GM23248 (cell line): ENCODE data around the gene KDM6B. TPM values are rescaled to one million over a fixed set of nuclear protein-coding genes. Genes with fewer than 3 reads are reported as not detected.

Source experiments
- DNase-seq: peaks from one replicate; pipeline ENCODE4 v3.0.0-alpha.2; 2015
- H2AFZ ChIP-seq: fragments of 200-600 bp; sonication (generic); 2 replicates; pipeline ENCODE4 v1.6.1; 2016; ENCODE audit warnings: antibody characterized with exemption
- H3F3A ChIP-seq: fragments of 200-600 bp; sonication (generic); 2 replicates; pipeline ENCODE4 v1.6.1; 2016; ENCODE audit warnings: mild to moderate bottlenecking, antibody characterized with exemption, mixed run types; ENCODE audit not compliant: insufficient read depth
- H3K27ac ChIP-seq: fragments of 200-600 bp; sonication (generic); 2 replicates; pipeline ENCODE4 v1.5.1; 2016; ENCODE audit warnings: mild to moderate bottlenecking
- H3K27me3 ChIP-seq: fragments of 200-600 bp; sonication (generic); replicated peaks from 2 replicates; pipeline ENCODE4 v1.6.1; 2016; ENCODE audit warnings: mild to moderate bottlenecking; ENCODE audit not compliant: insufficient read depth
- H3K36me3 ChIP-seq: fragments of 200-600 bp; sonication (generic); 2 replicates; pipeline ENCODE4 v1.6.1; 2016; ENCODE audit warnings: low read depth, mild to moderate bottlenecking
- H3K4me1 ChIP-seq: fragments of 200-600 bp; sonication (generic); 2 replicates; pipeline ENCODE4 v1.6.1; 2016; ENCODE audit warnings: mild to moderate bottlenecking; ENCODE audit not compliant: insufficient read depth
- H3K4me2 ChIP-seq: fragments of 200-600 bp; sonication (generic); one replicate; pipeline ENCODE4 v1.6.1; 2016; ENCODE audit warnings: mild to moderate bottlenecking; ENCODE audit not compliant: unreplicated experiment
- H3K4me3 ChIP-seq: fragments of 200-600 bp; sonication (generic); 2 replicates; pipeline ENCODE4 v1.5.1; 2016; ENCODE audit warnings: mild to moderate bottlenecking
- H3K79me2 ChIP-seq: fragments of 200-600 bp; sonication (generic); 2 replicates; pipeline ENCODE4 v1.6.1; 2016; ENCODE audit warnings: mild to moderate bottlenecking; ENCODE audit not compliant: insufficient read depth
- H3K9ac ChIP-seq: fragments of 200-600 bp; sonication (generic); 2 replicates; pipeline ENCODE4 v1.6.1; 2016; ENCODE audit warnings: mild to moderate bottlenecking
- H3K9me2 ChIP-seq: fragments of 200-600 bp; sonication (generic); 2 replicates; pipeline ENCODE4 v1.6.1; 2016; ENCODE audit warnings: mixed run types, mild to moderate bottlenecking, moderate library complexity; ENCODE audit not compliant: insufficient read depth
- H3K9me3 ChIP-seq: fragments of 200-600 bp; sonication (generic); one replicate; pipeline ENCODE4 v1.6.1; 2017; ENCODE audit warnings: low read depth
- H4K20me1 ChIP-seq: fragments of 200-600 bp; sonication (generic); 2 replicates; pipeline ENCODE4 v1.6.0; 2016; ENCODE audit not compliant: insufficient read depth
- EZH2 ChIP-seq: fragments of 200-600 bp; sonication (generic); IDR thresholded peaks from 2 replicates; pipeline ENCODE4 v1.6.1; 2018; ENCODE audit warnings: antibody characterized with exemption, mild to moderate bottlenecking; ENCODE audit not compliant: insufficient read depth, poor library complexity, severe bottlenecking
- EZH2phosphoT487 ChIP-seq: fragments of 200-600 bp; sonication (generic); IDR thresholded peaks from 2 replicates; pipeline ENCODE4 v1.6.1; 2018; ENCODE audit warnings: antibody characterized with exemption, moderate library complexity, mild to moderate bottlenecking, low read depth; ENCODE audit not compliant: insufficient read depth
- WGBS, 2 experiments: methylation state at CpG; one replicate each; pipeline ENCODE4 v1.1.6; 2015 to 2017; ENCODE audit warnings: low lambda C conversion rate in 2 of 2, low coverage in 1 of 2; ENCODE audit errors: missing lambda C conversion rate in 2 of 2; 5-methylcytosine and 5-hydroxymethylcytosine counted together
- in situ Hi-C: fragments of 300-500 bp; cut with MboI; formaldehyde crosslinking; loops from 2 replicates; pipeline ENCODE4 v1.15.0; 2020
- polyA plus RNA-seq: library from polyadenylated mRNA; unstranded; fragments of >200 nt; fragmentation: Nextera tagmentation; extraction: Ambion mirVana; gene quantifications from 2 replicates; pipeline ENCODE4 v1.2.1, GENCODE V29; 2016
- total RNA-seq: library from RNA; depleted of rRNA; stranded (reverse); fragments of >200 nt; shearing (Covaris generic); gene quantifications from 2 replicates; pipeline ENCODE4 v1.2.3, GENCODE V29; 2014

The KDM6B gene
- total and polyA plus RNA-seq, 2 experiments from 2014 or later = 1.3 to 2.3 TPM

DNA sequence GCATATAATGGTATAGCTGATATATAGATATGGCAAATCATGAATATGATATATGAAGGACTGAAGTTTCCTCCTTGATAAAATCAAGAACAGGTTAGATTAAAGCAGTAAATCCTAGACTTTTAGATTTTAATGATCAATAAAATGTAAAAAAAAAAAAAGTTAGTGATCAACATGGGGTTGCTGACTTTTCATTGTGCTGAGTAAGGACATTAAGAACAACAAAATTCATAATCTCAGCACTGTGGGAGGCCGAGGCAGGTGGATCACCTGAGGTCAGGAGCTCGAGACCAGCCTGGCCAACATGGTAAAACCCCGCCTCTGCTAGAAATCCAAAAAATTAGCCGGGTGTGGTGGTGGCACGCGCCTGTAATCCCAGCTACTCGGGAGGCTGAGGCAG lies 44.2 kb downstream of the KDM6B start:
- Histone ChIP-seq H3K4me2 (no peak overlapping the region), H3K27me3 (no peaks in the 10 kb centered on the region), H3K9ac (no peak overlapping the region), H3K9me2 (no peaks in the 10 kb centered on the region), H3K79me2 (no peaks in the 10 kb centered on the region), H3K4me3 (no peak overlapping the region), H4K20me1 (no peaks in the 10 kb centered on the region), H3K4me1 (no peaks in the 10 kb centered on the region), H3F3A (peaks cover under 1% of the 10 kb centered on the region; the same call in 1 of the 2 replicates), H3K9me3 (no peaks in the 10 kb centered on the region), H2AFZ (no peak overlapping the region), H3K36me3 (0 out of 2 replicates have a peak, but pooled peaks cover 11% of the 10 kb centered on the region), H3K27ac (no peak overlapping the region)
- no peak for DNase-seq
- WGBS, 2 experiments = 95% methylated on average over 7 of the region's 7 CpGs
- TF ChIP-seq EZH2 (no peak), EZH2phosphoT487 (no peak)
- in situ Hi-C loops = no loop called here

DNA sequence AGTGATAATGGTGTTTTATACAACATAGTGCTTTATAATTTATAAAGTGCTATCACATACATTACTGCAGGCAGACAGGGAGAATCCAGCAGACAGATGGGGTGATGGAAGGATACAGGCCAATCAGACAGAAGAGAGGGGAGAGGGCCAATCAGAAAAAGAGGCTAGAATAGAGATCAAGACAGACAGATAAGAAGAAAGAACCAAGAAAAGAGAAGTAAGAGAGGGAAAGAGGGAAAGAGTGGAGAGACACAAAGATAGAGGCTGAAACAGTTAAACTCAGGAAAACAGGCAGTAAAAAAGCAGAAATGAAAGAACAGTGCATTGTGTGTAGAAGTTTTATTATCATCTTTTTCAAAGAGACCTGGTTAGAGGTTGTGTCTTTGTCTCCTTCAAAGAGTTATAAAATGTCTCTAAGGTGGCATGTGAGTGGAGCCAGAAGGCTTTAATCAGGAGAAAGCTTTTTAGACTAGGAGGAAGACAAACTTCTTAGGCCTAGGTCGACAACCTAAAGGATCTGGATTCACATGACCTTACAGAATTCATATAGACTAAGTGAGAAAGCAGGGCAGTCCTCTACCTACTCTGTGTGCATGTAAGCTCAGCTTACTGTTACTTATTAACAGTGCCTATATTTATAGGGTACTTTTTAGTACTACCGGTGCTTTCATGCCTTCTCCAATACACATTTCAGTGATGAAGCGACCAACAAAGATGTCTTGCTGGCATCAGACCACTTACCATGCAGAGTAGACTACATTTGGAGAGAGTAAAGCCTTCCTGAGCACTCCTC lies 46.3 kb downstream of the KDM6B start:
- Histone ChIP-seq H3K36me3 (0 out of 2 replicates have a peak, but pooled peaks cover 11% of the 10 kb centered on the region), H3K9me2 (no peaks in the 10 kb centered on the region), H2AFZ (no peak overlapping the region), H3K4me1 (peaks cover 6% of the 10 kb centered on the region; the same call in 1 of the 2 replicates), H3K9me3 (no peaks in the 10 kb centered on the region), H3K79me2 (no peaks in the 10 kb centered on the region), H3F3A (peaks cover 6% of the 10 kb centered on the region; the same call in 1 of the 2 replicates), H3K27me3 (no peaks in the 10 kb centered on the region), H3K9ac (no peak overlapping the region; the same call in 1 of the 2 replicates), H4K20me1 (no peaks in the 10 kb centered on the region), H3K4me3 (no peak overlapping the region), H3K27ac (no peak overlapping the region), H3K4me2 (no peak overlapping the region)
- DNase-seq = no peak
- in situ Hi-C loops = no loop called here
- TF ChIP-seq EZH2phosphoT487 (no peak), EZH2 (no peak)
- 54 to 56% methylated on average over 3 of the region's 3 CpGs for WGBS, 2 experiments

DNA sequence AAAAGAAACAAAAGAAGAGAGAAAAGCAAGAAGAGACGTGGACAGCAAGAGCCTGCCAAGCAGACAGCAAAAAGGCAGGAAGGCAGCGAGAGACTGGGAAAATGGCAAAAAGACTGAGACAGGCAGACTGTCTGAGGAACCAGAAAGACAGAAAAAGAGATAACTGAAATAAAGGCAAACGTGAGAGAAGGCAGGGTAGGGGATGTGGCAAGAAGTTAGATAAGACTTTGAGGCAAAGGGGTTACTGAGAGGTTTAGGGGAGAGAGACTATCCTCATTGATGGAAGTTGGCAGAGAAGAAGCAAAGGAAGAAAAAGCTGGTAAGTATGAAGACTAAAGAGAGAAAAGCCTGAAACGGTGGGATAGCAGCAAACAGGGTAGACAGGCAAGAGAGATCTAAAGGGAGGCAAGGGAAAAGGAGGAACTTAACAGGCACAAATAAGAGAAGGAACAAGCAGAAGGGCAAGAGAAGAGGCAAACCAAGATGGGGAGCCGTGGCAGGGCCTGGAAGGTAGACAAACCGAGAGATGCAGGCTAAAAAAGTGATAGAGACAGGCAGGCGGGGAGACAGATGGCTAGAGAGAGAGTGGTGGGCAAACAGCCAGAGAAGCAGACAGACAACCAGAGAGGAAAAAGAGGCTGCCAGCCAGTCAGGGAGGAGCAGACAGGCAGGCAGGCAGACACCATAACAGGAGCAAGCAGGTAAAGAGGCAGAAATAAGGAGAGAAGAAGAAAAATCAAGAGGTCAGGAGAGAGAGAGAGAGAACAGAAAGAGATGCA lies 47.4 kb downstream of the KDM6B start:
- H3K4me2 ChIP-seq = no peak overlapping the region

DNA sequence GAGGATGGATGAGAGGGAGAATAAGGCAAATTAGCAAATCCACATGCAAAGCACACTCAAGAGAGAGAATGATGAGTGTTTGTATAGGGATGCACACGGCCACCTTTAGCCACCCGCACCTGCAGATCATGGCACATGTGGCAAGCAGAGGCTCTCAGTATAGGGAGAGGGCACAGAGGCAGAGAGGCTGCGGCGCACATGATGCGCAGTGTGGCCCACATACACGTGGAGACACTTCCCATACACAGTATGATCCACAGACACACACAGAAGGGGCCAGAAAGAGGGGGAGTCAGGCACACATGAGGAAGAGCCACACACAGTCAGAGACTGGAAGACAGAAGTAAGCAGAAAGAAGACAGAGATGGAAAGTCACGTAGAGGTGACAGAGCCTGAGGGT lies 48.1 kb downstream of the KDM6B start:
- no peak overlapping the region for H3K27ac ChIP-seq
- 96 to 97% methylated on average over 7 of the region's 7 CpGs for WGBS, 2 experiments
- 0 out of 2 replicates have a peak, but pooled peaks cover 8% of the 10 kb centered on the region for H3K36me3 ChIP-seq
- H3K4me2 ChIP-seq = no peak overlapping the region
- no peak overlapping the region for H2AFZ ChIP-seq
- H3K79me2 ChIP-seq = no peaks in the 10 kb centered on the region
- H3K4me3 ChIP-seq = no peak overlapping the region
- TF ChIP-seq EZH2phosphoT487 = no peak
- TF ChIP-seq EZH2 = no peak
- in situ Hi-C loops = no loop called here
- peaks cover 18% of the 10 kb centered on the region for H3F3A ChIP-seq
- no peaks in the 10 kb centered on the region for H3K27me3 ChIP-seq
- H3K9me2 ChIP-seq = no peaks in the 10 kb centered on the region
- no peaks in the 10 kb centered on the region for H4K20me1 ChIP-seq
- peaks cover 13% of the 10 kb centered on the region; the same call in 1 of the 2 replicates for H3K4me1 ChIP-seq
- no peak overlapping the region for H3K9ac ChIP-seq
- H3K9me3 ChIP-seq = no peaks in the 10 kb centered on the region
- no peak for DNase-seq

More for the DNA sequence above, 47.4 kb downstream of the KDM6B start:
- no peak for DNase-seq
- Histone ChIP-seq H3K27me3 (no peaks in the 10 kb centered on the region), H3F3A (peaks cover 12% of the 10 kb centered on the region), H3K9ac (no peak overlapping the region), H3K9me2 (no peaks in the 10 kb centered on the region), H3K79me2 (no peaks in the 10 kb centered on the region), H3K36me3 (0 out of 2 replicates have a peak, but pooled peaks cover 8% of the 10 kb centered on the region), H3K9me3 (no peaks in the 10 kb centered on the region), H2AFZ (no peak overlapping the region), H3K4me1 (peaks cover 7% of the 10 kb centered on the region; the same call in 1 of the 2 replicates), H3K4me3 (no peak overlapping the region), H4K20me1 (no peaks in the 10 kb centered on the region), H3K27ac (no peak overlapping the region)
- WGBS, 2 experiments = 63 to 65% methylated on average over 7 of the region's 7 CpGs
- in situ Hi-C loops = no loop called here
- no peak for TF ChIP-seq EZH2phosphoT487
- TF ChIP-seq EZH2 = no peak
